ENCODE data around the gene CRNN.

CRNN gene

GRCh38 chr1:152413909-152414308 is at the start of gene CRNN:
CRNN (minus strand) TSS chr1:152414263; CDS start chr1:152412233, 2,030 bp downstream.
- no peak for DNase-seq (ENCODE audit: low read depth)

- no peak for DNase-seq (ENCODE audit: low read depth)
Observed at GRCh38 chr1:152462636-152463035, 48.6 kb upstream of the CRNN start.

GRCh38 chr1:152461544-152461943 is 47.5 kb upstream of the CRNN start:
- peak; percentile 32 for DNase-seq (ENCODE audit: low read depth)

- no peak for DNase-seq (ENCODE audit: low read depth)
Observed at GRCh38 chr1:152460529-152460899, 46.5 kb upstream of the CRNN start.

- peak; percentile 69 for DNase-seq (ENCODE audit: low read depth)
Observed at GRCh38 chr1:152459596-152460528, 45.8 kb upstream of the CRNN start.

DNA sequence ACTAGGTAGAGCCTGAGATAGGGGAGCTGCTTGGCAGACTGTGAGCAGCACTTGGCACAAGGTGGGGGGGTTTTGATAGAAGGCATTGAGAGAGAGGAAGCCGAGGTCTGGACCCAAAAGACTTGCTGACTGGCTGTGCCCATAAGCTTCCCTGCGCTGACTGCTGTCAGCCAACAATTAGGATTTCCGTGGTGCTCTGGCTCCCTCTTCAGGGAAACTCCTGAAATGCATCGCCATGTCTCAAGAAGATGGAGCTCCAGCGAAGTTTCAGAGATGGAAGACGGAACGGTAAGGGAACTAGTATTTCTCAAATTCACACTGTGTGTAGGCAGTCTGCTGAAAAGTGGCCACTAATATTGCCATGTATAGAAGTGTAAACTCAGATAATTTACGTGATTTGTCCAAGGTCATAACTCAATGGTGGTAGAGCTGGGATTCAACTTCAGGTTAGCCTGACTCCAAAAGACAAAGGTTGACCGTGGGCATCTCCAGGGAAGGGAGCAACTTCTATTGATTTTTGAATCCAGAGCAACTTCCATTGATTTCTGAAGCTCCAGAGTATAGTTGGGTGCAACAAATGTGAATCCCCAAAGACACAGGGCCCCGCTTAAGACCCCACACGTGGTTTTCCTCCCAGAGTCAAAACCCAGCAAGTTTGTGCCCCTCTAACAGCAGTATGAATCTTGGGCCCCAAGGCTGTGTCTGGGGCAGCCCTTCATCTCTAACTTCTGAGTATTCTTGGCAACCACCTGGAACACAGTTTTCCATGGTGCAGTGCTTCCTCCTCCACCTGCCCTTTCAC is 44.5 kb upstream of the CRNN start:
- DNase-seq (ENCODE audit: low read depth) = peak; percentile 65

GRCh38 chr1:152457561-152457960 is 43.5 kb upstream of the CRNN start:
- DNase-seq (ENCODE audit: low read depth) = no peak

- DNase-seq (ENCODE audit: low read depth) = no peak
Observed at GRCh38 chr1:152457071-152457470, 43.0 kb upstream of the CRNN start.

GRCh38 chr1:152451254-152451653 is 37.2 kb upstream of the CRNN start:
- DNase-seq (ENCODE audit: low read depth) = no peak

- DNase-seq (ENCODE audit: low read depth) = no peak
Observed at GRCh38 chr1:152449661-152450060, 35.6 kb upstream of the CRNN start.

DNA sequence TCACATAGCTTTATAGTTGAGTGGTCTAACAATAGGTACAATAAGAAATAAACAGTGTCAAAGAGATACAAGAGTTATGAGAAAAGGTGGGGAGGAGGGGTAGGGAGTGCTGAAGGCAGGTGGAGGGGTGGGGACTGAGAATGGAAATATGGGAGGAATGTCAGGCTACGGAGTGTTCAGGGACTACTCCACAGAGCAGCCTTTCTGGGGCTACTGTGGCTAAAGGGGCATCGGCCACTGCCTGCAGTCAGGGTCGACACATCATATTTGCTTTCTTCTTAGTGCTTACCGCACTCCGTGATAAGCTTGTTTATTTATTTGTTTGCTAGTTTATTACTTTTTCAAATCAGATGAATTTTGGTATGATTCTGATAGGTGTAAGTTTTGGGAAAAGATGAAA is 34.4 kb upstream of the CRNN start:
- no peak for DNase-seq (ENCODE audit: low read depth)

- DNase-seq (ENCODE audit: low read depth) = no peak
Observed at GRCh38 chr1:152448095-152448494, 34.0 kb upstream of the CRNN start.

DNA sequence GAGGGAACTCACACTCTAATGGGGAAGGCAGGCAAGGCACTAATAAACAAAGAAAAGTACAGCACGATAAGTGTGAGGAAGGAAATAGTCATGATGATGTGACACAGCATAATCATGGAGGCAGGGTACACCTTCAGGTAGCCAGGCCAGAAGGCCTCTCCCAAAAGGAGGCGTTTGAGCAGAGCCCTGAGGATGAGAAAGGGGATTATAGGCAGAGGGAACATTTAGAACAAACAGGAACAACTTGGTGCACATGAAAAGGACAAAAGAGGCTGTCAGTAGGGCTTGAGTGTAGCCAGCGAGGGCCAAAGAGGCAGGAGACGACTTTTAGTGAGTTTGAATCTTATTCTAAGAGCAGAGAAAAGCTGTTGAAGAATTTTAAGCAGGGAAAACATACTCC is 33.4 kb upstream of the CRNN start:
- DNase-seq (ENCODE audit: low read depth) = no peak

- DNase-seq (ENCODE audit: low read depth) = no peak
Observed at GRCh38 chr1:152444045-152444444, 30.0 kb upstream of the CRNN start.

DNA sequence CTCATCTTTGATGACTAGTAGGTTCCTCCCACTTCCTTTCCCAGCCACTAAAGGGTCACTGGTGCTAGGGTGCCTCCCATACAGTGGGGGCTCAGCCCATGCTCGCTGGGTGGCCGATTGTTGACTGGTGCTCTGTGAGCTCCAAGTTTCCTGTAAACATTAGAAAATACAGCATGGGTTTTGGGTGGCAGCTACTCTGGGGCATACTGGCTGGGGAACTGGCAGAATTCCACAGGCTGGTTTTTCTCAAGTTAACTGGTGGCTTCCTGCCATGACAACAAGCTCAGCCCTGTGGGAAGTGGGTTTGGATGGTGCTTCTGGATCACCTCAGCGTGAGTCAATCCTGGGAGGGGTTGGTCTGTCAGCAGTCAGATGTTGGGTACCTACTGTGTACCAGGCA is 28.7 kb upstream of the CRNN start:
- DNase-seq (ENCODE audit: low read depth) = no peak

- DNase-seq (ENCODE audit: low read depth) = no peak
Observed at GRCh38 chr1:152442301-152442700, 28.2 kb upstream of the CRNN start.

GRCh38 chr1:152441756-152442155 is 27.7 kb upstream of the CRNN start:
- no peak for DNase-seq (ENCODE audit: low read depth)

GRCh38 chr1:152440635-152441471 is 26.8 kb upstream of the CRNN start:
- peak; percentile 52 for DNase-seq (ENCODE audit: low read depth)

DNA sequence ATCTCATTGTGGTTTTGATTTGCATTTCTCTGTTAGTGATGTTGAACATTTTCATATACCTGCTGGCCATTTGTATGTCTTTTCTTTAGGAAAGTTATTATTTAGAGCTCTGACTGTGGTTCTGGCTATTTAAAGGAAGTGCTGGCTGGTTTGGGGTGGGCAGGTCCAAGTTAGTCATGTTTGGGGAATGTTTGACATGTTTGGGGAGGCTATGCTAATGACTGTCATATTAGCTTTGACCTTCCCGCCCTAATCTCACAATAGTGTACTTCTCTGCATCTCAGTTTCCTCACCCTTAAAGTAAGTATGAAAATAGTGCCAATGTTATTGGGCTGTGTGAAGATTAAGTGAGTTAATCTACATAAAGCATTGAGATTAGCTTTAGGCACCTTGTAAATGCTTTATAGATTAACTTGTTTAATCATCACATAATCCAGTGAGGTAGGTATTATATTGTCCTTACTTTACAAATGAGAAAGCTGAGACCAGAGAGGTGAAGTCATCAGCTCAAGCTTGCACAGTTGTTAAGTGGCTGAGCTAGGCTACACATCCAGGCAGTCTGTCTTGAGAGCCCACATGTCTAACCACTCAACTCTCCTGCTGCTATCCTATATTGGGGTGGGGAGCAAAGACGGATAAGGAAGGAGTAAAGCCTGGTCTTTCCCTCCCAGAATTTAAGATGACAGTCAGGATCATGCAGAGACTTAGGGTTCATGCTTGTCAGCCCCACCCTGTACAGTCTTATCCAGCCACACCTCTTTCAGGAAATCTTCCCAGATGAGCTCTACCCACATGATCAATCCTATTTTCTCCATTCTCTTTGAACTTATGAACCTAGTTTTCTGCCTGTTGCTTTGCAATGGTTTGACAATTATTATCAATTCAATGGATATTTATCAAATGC is 22.8 kb upstream of the CRNN start:
- no peak for DNase-seq (ENCODE audit: low read depth)

- DNase-seq (ENCODE audit: low read depth) = no peak
Observed at GRCh38 chr1:152427458-152427857, 13.4 kb upstream of the CRNN start.

DNA sequence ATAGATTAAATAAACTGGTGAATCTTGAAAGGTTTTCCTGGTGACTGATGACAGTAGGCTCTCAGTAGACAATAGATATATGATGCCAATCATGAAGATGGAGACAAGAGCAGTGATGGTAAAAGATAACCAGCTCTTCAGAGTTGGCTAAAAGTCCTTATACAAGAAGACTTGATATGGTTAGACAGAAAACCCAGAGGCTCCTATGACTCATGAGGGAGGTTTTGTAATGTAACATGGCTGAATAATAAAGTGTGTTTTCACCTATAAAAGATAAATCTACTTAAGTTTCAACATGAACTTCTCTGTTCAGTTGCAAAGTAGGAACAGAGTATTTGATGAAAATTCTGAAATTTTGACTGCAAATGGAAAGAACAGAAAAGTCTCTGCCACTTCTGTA is 12.7 kb upstream of the CRNN start:
- DNase-seq (ENCODE audit: low read depth) = no peak

Measured in activated gamma-delta T cell treated with anti-CD3 and anti-CD28 coated beads, Interleukin-2, amount 50 U/mL, for 16 hours (primary cell).